Measurements from ENCODE around the gene SNCA. TPM values are rescaled to one million over a fixed set of nuclear protein-coding genes. Genes with fewer than 3 reads are reported as not detected.

SNCA gene
- total and polyA plus RNA-seq, 2 experiments from 2014 or later = 99.1 to 127 TPM

DNA sequence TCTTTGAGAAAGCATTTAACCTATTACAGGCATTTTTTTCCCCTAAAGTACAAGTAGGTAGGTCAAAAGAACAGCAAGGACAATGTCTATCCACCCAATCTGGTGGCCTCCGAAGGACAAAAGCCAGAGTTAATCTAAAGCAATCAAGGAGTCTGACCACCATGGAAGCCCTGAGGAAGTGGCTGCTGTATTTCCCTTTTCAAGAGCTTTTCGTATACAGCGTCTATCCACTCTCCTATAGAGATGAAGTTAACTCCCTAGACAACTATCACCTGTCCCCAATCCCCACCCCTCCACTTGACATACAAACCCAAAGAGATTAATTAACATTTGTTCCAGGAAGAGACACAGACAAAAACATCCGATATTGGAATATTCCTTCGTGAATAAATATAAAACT lies 85.5 kb downstream of the SNCA start:
- no peak for DNase-seq (ENCODE audit: low read depth in 1 of 2, low spot score in 1 of 2)
- H3K36me3 ChIP-seq = no peaks in the 10 kb centered on the region
- no peaks in the 10 kb centered on the region for H3K9me3 ChIP-seq (ENCODE audit: low read depth)
- TF ChIP-seq, protein P1, sequence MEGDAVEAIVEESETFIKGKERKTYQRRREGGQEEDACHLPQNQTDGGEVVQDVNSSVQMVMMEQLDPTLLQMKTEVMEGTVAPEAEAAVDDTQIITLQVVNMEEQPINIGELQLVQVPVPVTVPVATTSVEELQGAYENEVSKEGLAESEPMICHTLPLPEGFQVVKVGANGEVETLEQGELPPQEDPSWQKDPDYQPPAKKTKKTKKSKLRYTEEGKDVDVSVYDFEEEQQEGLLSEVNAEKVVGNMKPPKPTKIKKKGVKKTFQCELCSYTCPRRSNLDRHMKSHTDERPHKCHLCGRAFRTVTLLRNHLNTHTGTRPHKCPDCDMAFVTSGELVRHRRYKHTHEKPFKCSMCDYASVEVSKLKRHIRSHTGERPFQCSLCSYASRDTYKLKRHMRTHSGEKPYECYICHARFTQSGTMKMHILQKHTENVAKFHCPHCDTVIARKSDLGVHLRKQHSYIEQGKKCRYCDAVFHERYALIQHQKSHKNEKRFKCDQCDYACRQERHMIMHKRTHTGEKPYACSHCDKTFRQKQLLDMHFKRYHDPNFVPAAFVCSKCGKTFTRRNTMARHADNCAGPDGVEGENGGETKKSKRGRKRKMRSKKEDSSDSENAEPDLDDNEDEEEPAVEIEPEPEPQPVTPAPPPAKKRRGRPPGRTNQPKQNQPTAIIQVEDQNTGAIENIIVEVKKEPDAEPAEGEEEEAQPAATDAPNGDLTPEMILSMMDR (IDR thresholded peaks at IDR 0.05; ENCODE audit: low read depth, low read length) = no peak
- no peak overlapping the region for H3K27ac ChIP-seq
- peaks cover 6% of the 10 kb centered on the region for H3K4me1 ChIP-seq (ENCODE audit: low read depth)
- no peak overlapping the region for H3K4me3 ChIP-seq
- H3K27me3 ChIP-seq = no peaks in the 10 kb centered on the region

- Histone ChIP-seq H3K27ac (peak overlapping the region; percentile 15), H3K27me3 (no peaks in the 10 kb centered on the region), H3K4me1 (ENCODE audit: low read depth) (peaks cover 16% of the 10 kb centered on the region), H3K9me3 (ENCODE audit: low read depth) (no peaks in the 10 kb centered on the region), H3K4me3 (no peak overlapping the region), H3K36me3 (no peaks in the 10 kb centered on the region)
- TF ChIP-seq, protein P1 (IDR thresholded peaks at IDR 0.05; ENCODE audit: low read depth, low read length) = no peak
- DNase-seq (ENCODE audit: low read depth in 1 of 2, low spot score in 1 of 2) = no peak
These were observed 90.6 kb downstream of the SNCA start for GRCh38 chr4:89746377-89746776.

DNA sequence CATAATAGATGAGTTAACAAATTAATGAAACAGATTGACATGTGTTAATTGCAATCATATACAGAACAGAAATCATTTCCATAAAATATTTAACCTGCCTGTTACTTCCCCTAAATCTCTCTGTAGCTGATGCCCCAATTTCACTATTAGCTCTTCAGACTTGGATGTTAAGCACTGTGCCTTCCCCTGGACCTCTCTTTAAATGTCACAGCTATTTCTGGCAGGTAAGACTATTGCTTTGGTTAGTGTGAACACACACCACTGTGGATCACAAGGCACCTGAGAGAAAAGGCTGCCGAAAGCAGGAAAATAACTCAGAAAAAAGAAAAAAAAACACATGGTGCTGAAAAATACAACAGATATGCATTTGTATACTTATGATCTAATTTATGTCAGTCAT lies 91.3 kb downstream of the SNCA start:
- TF ChIP-seq, protein P1 (IDR thresholded peaks at IDR 0.05; ENCODE audit: low read depth, low read length) = no peak
- peaks cover 16% of the 10 kb centered on the region for H3K4me1 ChIP-seq (ENCODE audit: low read depth)
- H3K9me3 ChIP-seq (ENCODE audit: low read depth) = no peaks in the 10 kb centered on the region
- no peak overlapping the region for H3K4me3 ChIP-seq
- no peaks in the 10 kb centered on the region for H3K36me3 ChIP-seq
- peak overlapping the region; percentile 15 for H3K27ac ChIP-seq
- peak in 1 of 2 donors; percentile 18 for DNase-seq (ENCODE audit: low read depth in 1 of 2, low spot score in 1 of 2)
- H3K27me3 ChIP-seq = no peaks in the 10 kb centered on the region

GRCh38 chr4:89744914-89745313 lies 92.0 kb downstream of the SNCA start:
- H3K9me3 ChIP-seq (ENCODE audit: low read depth) = no peaks in the 10 kb centered on the region
- no peak overlapping the region for H3K27ac ChIP-seq
- no peaks in the 10 kb centered on the region for H3K36me3 ChIP-seq
- TF ChIP-seq, protein P1 (IDR thresholded peaks at IDR 0.05; ENCODE audit: low read depth, low read length) = no peak
- peaks cover 16% of the 10 kb centered on the region for H3K4me1 ChIP-seq (ENCODE audit: low read depth)
- H3K27me3 ChIP-seq = no peaks in the 10 kb centered on the region
- no peak for DNase-seq (ENCODE audit: low read depth in 1 of 2, low spot score in 1 of 2)
- no peak overlapping the region for H3K4me3 ChIP-seq

- H3K9me3 ChIP-seq (ENCODE audit: low read depth) = no peaks in the 10 kb centered on the region
- TF ChIP-seq, protein P1 (IDR thresholded peaks at IDR 0.05; ENCODE audit: low read depth, low read length) = no peak
These were observed 95.2 kb downstream of the SNCA start for GRCh38 chr4:89741768-89742167.

More at GRCh38 chr4:89741768-89742167, 95.2 kb downstream of the SNCA start:
- Histone ChIP-seq H3K4me3 (no peak overlapping the region), H3K36me3 (no peaks in the 10 kb centered on the region), H3K4me1 (ENCODE audit: low read depth) (peaks cover 16% of the 10 kb centered on the region), H3K27me3 (no peaks in the 10 kb centered on the region), H3K27ac (no peak overlapping the region)
- DNase-seq (ENCODE audit: low read depth in 1 of 2, low spot score in 1 of 2) = no peak

Data from cardiac muscle cell (in vitro differentiated cells and primary cell).